Measurements from ENCODE around the gene TUFM. TPM values are rescaled to one million over a fixed set of nuclear protein-coding genes. Genes with fewer than 3 reads are reported as not detected.
A peak's percentile ranks its signal among the peaks of the same experiment; 100 is the strongest.

TUFM gene
- total and polyA plus RNA-seq, 2 of the 8 experiments (the other 6 are each of a cell fraction or from before 2014, with no cell fraction given), result 216 to 249 TPM

DNA sequence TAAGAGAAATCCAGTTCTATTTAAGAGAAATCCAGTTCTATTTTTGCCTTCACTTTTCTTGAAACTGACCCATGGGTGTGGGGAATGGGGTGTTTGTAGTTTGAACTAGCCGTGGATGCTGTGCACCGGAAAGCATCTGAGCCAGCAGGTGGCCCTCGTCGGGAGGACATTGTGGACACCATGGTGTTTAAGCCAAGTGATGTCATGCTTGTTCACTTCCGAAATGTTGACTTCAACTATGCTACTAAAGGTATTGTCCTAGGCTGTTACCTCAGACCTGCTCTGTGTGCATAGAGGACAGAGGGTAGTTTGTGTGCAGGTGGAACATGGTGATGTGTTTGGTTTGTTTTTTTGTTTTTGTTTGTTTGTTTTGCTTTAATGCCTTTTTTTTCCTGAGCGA lies 20.0 kb downstream of the TUFM start:
- Histone ChIP-seq H3K36me3 (ENCODE audit: control insufficient read depth in 2 of 4, insufficient read depth in 4 of 4, low read length in 3 of 4) (peaks cover 39 to 58% (median 54%) of the 10 kb centered on the region in 4 experiments), H2BK20ac (ENCODE audit: low read length) (no peak overlapping the region), H2BK12ac (ENCODE audit: low read depth, low read length) (no peak overlapping the region), H3K56ac (replicated peaks; ENCODE audit: insufficient read length, low read depth, low read length) (no peak overlapping the region), H3K27me3 (replicated peaks in 1 of 4; ENCODE audit: control insufficient read depth in 3 of 4, extremely low read depth in 1 of 4, insufficient read depth in 3 of 4, low read length in 3 of 4) (no peaks in the 10 kb centered on the region), H2BK15ac (ENCODE audit: low read length) (no peak overlapping the region), H3K4me2 (ENCODE audit: insufficient read depth in 1 of 2, low read depth in 2 of 2, low read length in 2 of 2) (peak overlapping the region in 1 of 2 experiments; percentile 68; a peak in 1 of 4 replicates), H3K27ac (ENCODE audit: low read depth, low read length) (no peak overlapping the region), H3K4me3 (ENCODE audit: extremely low read depth in 1 of 4, insufficient read depth in 2 of 4, low read depth in 3 of 4, low read length in 4 of 4) (peak overlapping the region in 1 of 4 experiments; percentile 97; a peak in 1 of 8 replicates), H2AK5ac (ENCODE audit: low read depth, low read length) (no peak overlapping the region), H4K8ac (ENCODE audit: extremely low read depth, insufficient read depth, low read length) (no peak overlapping the region), H3K4me1 (replicated peaks in 1 of 4; ENCODE audit: control insufficient read depth in 3 of 4, insufficient read depth in 4 of 4, low read length in 3 of 4) (peaks cover 0 to 3% (median under 1%) of the 10 kb centered on the region in 4 experiments; a peak in 3 of 7 replicates), H3K23me2 (ENCODE audit: low read depth, low read length) (peaks cover 12% of the 10 kb centered on the region), H3K79me1 (ENCODE audit: low read depth, low read length) (no peaks in the 10 kb centered on the region; the same call in 1 of the 2 replicates), H3K4ac (replicated peaks; ENCODE audit: insufficient read length, low read depth, low read length) (no peak overlapping the region), H2BK120ac (replicated peaks; ENCODE audit: low read depth, low read length) (no peak overlapping the region), H3K14ac (ENCODE audit: insufficient read length) (no peak overlapping the region), H4K91ac (replicated peaks; ENCODE audit: insufficient read length, low read length) (no peak overlapping the region), H2AFZ (ENCODE audit: low read length) (no peak overlapping the region), H3K9ac (replicated peaks in 1 of 4; ENCODE audit: extremely low read depth in 1 of 4, low read depth in 3 of 4, low read length in 3 of 4) (no peak overlapping the region; a peak in 2 of 7 replicates), H3K23ac (ENCODE audit: insufficient read length) (no peak overlapping the region), H3K9me3 (ENCODE audit: insufficient read depth in 2 of 2, low read depth in 1 of 2, low read length in 1 of 2) (no peaks in the 10 kb centered on the region), H3K18ac (ENCODE audit: extremely low read depth, low read length) (no peak overlapping the region), H4K5ac (ENCODE audit: insufficient read length, low read depth, low read length) (no peak overlapping the region), H4K20me1 (replicated peaks in 1 of 2; ENCODE audit: control insufficient read depth in 1 of 2, insufficient read depth in 2 of 2, low read length in 2 of 2) (peaks cover 0 to 6% of the 10 kb centered on the region in 2 experiments), H2BK5ac (ENCODE audit: low read depth, low read length) (no peak overlapping the region), H3K79me2 (ENCODE audit: control insufficient read depth in 1 of 2, insufficient read depth in 2 of 2, low read length in 2 of 2) (peaks cover 10 to 56% of the 10 kb centered on the region in 2 experiments)
- POLR2A ChIA-PET (ENCODE audit: partially characterized antibody), result interaction anchor here (1.5 to 23.3 kb wide), 2 partner anchors 14 to 38 kb away, joined by 3 to 756 read pairs; partner anchors contain the start of gene TUFM
- FAIRE-seq, result no peak
- DNase-seq (ENCODE audit: low read depth in 1 of 2, low spot score in 2 of 2), result no peak
- WGBS, 2 experiments (ENCODE audit: extremely low coverage in 1 of 2, insufficient coverage in 1 of 2, insufficient read length in 1 of 2, insufficient replicate concordance in 2 of 2, low coverage in 1 of 2, low lambda C conversion rate in 2 of 2, missing lambda C conversion rate in 1 of 2), result 99% methylated on average over 6 of the region's 6 CpGs; no CpG with 5 or more reads in 1 of the 2 experiments
- CTCF ChIA-PET (ENCODE audit: partially characterized antibody), result no interaction called here
- TF ChIP-seq NRF1 (IDR thresholded peaks at IDR 0.05; ENCODE audit: low read depth, low read length) (no peak), CTBP2 (IDR thresholded peaks at IDR 0.05; ENCODE audit: borderline replicate concordance, insufficient read depth, insufficient read length, low read length) (no peak), BCL11A (IDR thresholded peaks at IDR 0.05; ENCODE audit: low read depth in 2 of 2, low read length in 2 of 2) (no peak), SIRT6 (IDR thresholded peaks at IDR 0.05; ENCODE audit: low read length) (no peak), SAP30 (IDR thresholded peaks at IDR 0.05; ENCODE audit: insufficient read depth, insufficient replicate concordance, low read length) (no peak), RNF2 (IDR thresholded peaks at IDR 0.05; ENCODE audit: borderline replicate concordance, low read depth, low read length, missing control alignments, poor library complexity, severe bottlenecking) (no peak), SIX5 (IDR thresholded peaks at IDR 0.05; ENCODE audit: low read depth, low read length) (no peak), ASH2L (IDR thresholded peaks at IDR 0.05; ENCODE audit: low read length) (no peak), PHF8 (conservative IDR thresholded peaks at IDR 0.05; ENCODE audit: low read depth, low read length) (no peak), CHD1 (IDR thresholded peaks at IDR 0.05; ENCODE audit: low read depth, low read length) (no peak)
- TF ChIP-seq, protein P1, sequence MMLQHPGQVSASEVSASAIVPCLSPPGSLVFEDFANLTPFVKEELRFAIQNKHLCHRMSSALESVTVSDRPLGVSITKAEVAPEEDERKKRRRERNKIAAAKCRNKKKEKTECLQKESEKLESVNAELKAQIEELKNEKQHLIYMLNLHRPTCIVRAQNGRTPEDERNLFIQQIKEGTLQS (IDR thresholded peaks at IDR 0.05; ENCODE audit: insufficient read depth, low read depth, low read length), result no peak
- TF ChIP-seq, protein P2, sequence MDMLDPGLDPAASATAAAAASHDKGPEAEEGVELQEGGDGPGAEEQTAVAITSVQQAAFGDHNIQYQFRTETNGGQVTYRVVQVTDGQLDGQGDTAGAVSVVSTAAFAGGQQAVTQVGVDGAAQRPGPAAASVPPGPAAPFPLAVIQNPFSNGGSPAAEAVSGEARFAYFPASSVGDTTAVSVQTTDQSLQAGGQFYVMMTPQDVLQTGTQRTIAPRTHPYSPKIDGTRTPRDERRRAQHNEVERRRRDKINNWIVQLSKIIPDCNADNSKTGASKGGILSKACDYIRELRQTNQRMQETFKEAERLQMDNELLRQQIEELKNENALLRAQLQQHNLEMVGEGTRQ (IDR thresholded peaks at IDR 0.05; ENCODE audit: low read length), result no peak

Measured in H1 (cell line).